Measurements from ENCODE around the gene GRID2.

Gene GRID2

GRCh38 chr4:93042746-93043145, 739.0 kb downstream of the GRID2 start:
- no peak for FAIRE-seq
- TF ChIP-seq SPI1 (IDR thresholded peaks at IDR 0.05; ENCODE audit: low read depth, low read length) (no peak), PAX5 (IDR thresholded peaks at IDR 0.05; ENCODE audit: insufficient read depth, low read length, severe bottlenecking) (no peak), POU2F2 (IDR thresholded peaks at IDR 0.05; ENCODE audit: low read depth, low read length) (no peak), TAF1 (IDR thresholded peaks at IDR 0.05; ENCODE audit: low read depth, low read length) (no peak), POLR2A (IDR thresholded peaks at IDR 0.05; ENCODE audit: low read depth, low read length) (no peak), POLR2AphosphoS5 (IDR thresholded peaks at IDR 0.05; ENCODE audit: low read depth, low read length) (no peak)
- DNase-seq (ENCODE audit: insufficient read length, low spot score), result no peak

- TF ChIP-seq TAF1 (IDR thresholded peaks at IDR 0.05; ENCODE audit: low read depth, low read length), result no peak
- no peak for TF ChIP-seq SPI1 (IDR thresholded peaks at IDR 0.05; ENCODE audit: low read depth, low read length)
- TF ChIP-seq POU2F2 (IDR thresholded peaks at IDR 0.05; ENCODE audit: low read depth, low read length), result no peak
- no peak for TF ChIP-seq PAX5 (IDR thresholded peaks at IDR 0.05; ENCODE audit: insufficient read depth, low read length, severe bottlenecking)
- no peak for TF ChIP-seq POLR2A (IDR thresholded peaks at IDR 0.05; ENCODE audit: low read depth, low read length)
- no peak for TF ChIP-seq POLR2AphosphoS5 (IDR thresholded peaks at IDR 0.05; ENCODE audit: low read depth, low read length)
- FAIRE-seq, result no peak
- DNase-seq (ENCODE audit: insufficient read length, low spot score), result no peak
Observed at GRCh38 chr4:93053140-93053539, 749.4 kb downstream of the GRID2 start.

- no peak for DNase-seq (ENCODE audit: insufficient read length, low spot score)
- FAIRE-seq, result no peak
Observed at GRCh38 chr4:93061826-93062225, 758.1 kb downstream of the GRID2 start.

GRCh38 chr4:93063325-93063724, 759.6 kb downstream of the GRID2 start:
- TF ChIP-seq TAF1 (IDR thresholded peaks at IDR 0.05; ENCODE audit: low read depth, low read length) (no peak), SPI1 (IDR thresholded peaks at IDR 0.05; ENCODE audit: low read depth, low read length) (no peak), PAX5 (IDR thresholded peaks at IDR 0.05; ENCODE audit: insufficient read depth, low read length, severe bottlenecking) (no peak), POLR2AphosphoS5 (IDR thresholded peaks at IDR 0.05; ENCODE audit: low read depth, low read length) (no peak), POLR2A (IDR thresholded peaks at IDR 0.05; ENCODE audit: low read depth, low read length) (no peak), POU2F2 (IDR thresholded peaks at IDR 0.05; ENCODE audit: low read depth, low read length) (no peak)
- DNase-seq (ENCODE audit: insufficient read length, low spot score) (no peak), FAIRE-seq (no peak)

More at GRCh38 chr4:93061826-93062225, 758.1 kb downstream of the GRID2 start:
- TF ChIP-seq TAF1 (IDR thresholded peaks at IDR 0.05; ENCODE audit: low read depth, low read length) (no peak), SPI1 (IDR thresholded peaks at IDR 0.05; ENCODE audit: low read depth, low read length) (no peak), PAX5 (IDR thresholded peaks at IDR 0.05; ENCODE audit: insufficient read depth, low read length, severe bottlenecking) (no peak), POLR2A (IDR thresholded peaks at IDR 0.05; ENCODE audit: low read depth, low read length) (no peak), POU2F2 (IDR thresholded peaks at IDR 0.05; ENCODE audit: low read depth, low read length) (no peak), POLR2AphosphoS5 (IDR thresholded peaks at IDR 0.05; ENCODE audit: low read depth, low read length) (no peak)

GRCh38 chr4:93065790-93066189, 762.0 kb downstream of the GRID2 start:
- DNase-seq (ENCODE audit: insufficient read length, low spot score) (no peak), FAIRE-seq (no peak)
- TF ChIP-seq POLR2AphosphoS5 (IDR thresholded peaks at IDR 0.05; ENCODE audit: low read depth, low read length), result no peak
- TF ChIP-seq PAX5 (IDR thresholded peaks at IDR 0.05; ENCODE audit: insufficient read depth, low read length, severe bottlenecking), result no peak
- TF ChIP-seq SPI1 (IDR thresholded peaks at IDR 0.05; ENCODE audit: low read depth, low read length), result no peak
- TF ChIP-seq POLR2A (IDR thresholded peaks at IDR 0.05; ENCODE audit: low read depth, low read length), result no peak
- no peak for TF ChIP-seq TAF1 (IDR thresholded peaks at IDR 0.05; ENCODE audit: low read depth, low read length)
- TF ChIP-seq POU2F2 (IDR thresholded peaks at IDR 0.05; ENCODE audit: low read depth, low read length), result no peak

GRCh38 chr4:93066749-93067148, 763.0 kb downstream of the GRID2 start:
- DNase-seq (ENCODE audit: insufficient read length, low spot score), result no peak
- no peak for FAIRE-seq
- TF ChIP-seq POLR2A (IDR thresholded peaks at IDR 0.05; ENCODE audit: low read depth, low read length) (no peak), TAF1 (IDR thresholded peaks at IDR 0.05; ENCODE audit: low read depth, low read length) (no peak), PAX5 (IDR thresholded peaks at IDR 0.05; ENCODE audit: insufficient read depth, low read length, severe bottlenecking) (no peak), SPI1 (IDR thresholded peaks at IDR 0.05; ENCODE audit: low read depth, low read length) (no peak), POLR2AphosphoS5 (IDR thresholded peaks at IDR 0.05; ENCODE audit: low read depth, low read length) (no peak), POU2F2 (IDR thresholded peaks at IDR 0.05; ENCODE audit: low read depth, low read length) (no peak)

- no peak for FAIRE-seq
- TF ChIP-seq POLR2AphosphoS5 (IDR thresholded peaks at IDR 0.05; ENCODE audit: low read depth, low read length) (no peak), POU2F2 (IDR thresholded peaks at IDR 0.05; ENCODE audit: low read depth, low read length) (no peak), POLR2A (IDR thresholded peaks at IDR 0.05; ENCODE audit: low read depth, low read length) (no peak), TAF1 (IDR thresholded peaks at IDR 0.05; ENCODE audit: low read depth, low read length) (no peak), SPI1 (IDR thresholded peaks at IDR 0.05; ENCODE audit: low read depth, low read length) (no peak), PAX5 (IDR thresholded peaks at IDR 0.05; ENCODE audit: insufficient read depth, low read length, severe bottlenecking) (no peak)
- DNase-seq (ENCODE audit: insufficient read length, low spot score), result no peak
Observed at GRCh38 chr4:93072292-93072691, 768.5 kb downstream of the GRID2 start.

- no peak for FAIRE-seq
- DNase-seq (ENCODE audit: insufficient read length, low spot score), result no peak
- no peak for TF ChIP-seq POLR2A (IDR thresholded peaks at IDR 0.05; ENCODE audit: low read depth, low read length)
- no peak for TF ChIP-seq POU2F2 (IDR thresholded peaks at IDR 0.05; ENCODE audit: low read depth, low read length)
- TF ChIP-seq SPI1 (IDR thresholded peaks at IDR 0.05; ENCODE audit: low read depth, low read length), result no peak
- no peak for TF ChIP-seq TAF1 (IDR thresholded peaks at IDR 0.05; ENCODE audit: low read depth, low read length)
- no peak for TF ChIP-seq PAX5 (IDR thresholded peaks at IDR 0.05; ENCODE audit: insufficient read depth, low read length, severe bottlenecking)
- no peak for TF ChIP-seq POLR2AphosphoS5 (IDR thresholded peaks at IDR 0.05; ENCODE audit: low read depth, low read length)
Observed at GRCh38 chr4:93080316-93080715, 776.5 kb downstream of the GRID2 start.

GRCh38 chr4:93084599-93085305, 781.0 kb downstream of the GRID2 start:
- no peak for FAIRE-seq
- TF ChIP-seq SPI1 (IDR thresholded peaks at IDR 0.05; ENCODE audit: low read depth, low read length) (no peak), POLR2A (IDR thresholded peaks at IDR 0.05; ENCODE audit: low read depth, low read length) (no peak), POU2F2 (IDR thresholded peaks at IDR 0.05; ENCODE audit: low read depth, low read length) (no peak), PAX5 (IDR thresholded peaks at IDR 0.05; ENCODE audit: insufficient read depth, low read length, severe bottlenecking) (no peak), TAF1 (IDR thresholded peaks at IDR 0.05; ENCODE audit: low read depth, low read length) (no peak)
- DNase-seq (ENCODE audit: insufficient read length, low spot score), result no peak

Data from GM12891 (cell line).